Activated naive CD4-positive, alpha-beta T cell treated with anti-CD3 and anti-CD28 coated beads, Interleukin-2, amount 10 ng/mL, durations not matched to agents 7 days and 5 days (primary cell): ENCODE measurements around the gene WDR1.

ENCODE experiments used
- CTCF ChIA-PET: fragments of 350-600 bp; sonication (Branson Sonifier 250); formaldehyde crosslinking; loops from one replicate; lab custom pipeline; 2021; ENCODE audit warnings: antibody characterized with exemption; lab: Charles Lee
- DNase-seq: peaks from one replicate; pipeline ENCODE4 v3.0.0-alpha.2; 2020
- H3K27ac Mint-ChIP-seq: one replicate; pipeline ENCODE4 v1.8.0; 2021; ENCODE audit warnings: mild to moderate bottlenecking, moderate library complexity, mixed read lengths
- H3K27me3 Mint-ChIP-seq: one replicate; pipeline ENCODE4 v1.8.0; 2021; ENCODE audit warnings: mild to moderate bottlenecking, mixed read lengths
- H3K36me3 Mint-ChIP-seq: one replicate; pipeline ENCODE4 v1.8.0; 2021; ENCODE audit warnings: mixed read lengths
- H3K4me1 Mint-ChIP-seq: one replicate; pipeline ENCODE4 v1.8.0; 2021; ENCODE audit warnings: mixed read lengths
- H3K4me3 Mint-ChIP-seq: one replicate; pipeline ENCODE4 v1.8.0; 2021; ENCODE audit warnings: mild to moderate bottlenecking, moderate library complexity, mixed read lengths
- H3K9me3 Mint-ChIP-seq: one replicate; pipeline ENCODE4 v1.8.0; 2021; ENCODE audit warnings: mixed read lengths

Gene WDR1

GRCh38 chr4:10026485-10026884, 90.1 kb downstream of the WDR1 start:
- no peak for DNase-seq
- CTCF ChIA-PET: no interaction called here
- no peak overlapping the region for H3K4me3 Mint-ChIP-seq
- H3K9me3 Mint-ChIP-seq: no peaks in the 10 kb centered on the region
- no peaks in the 10 kb centered on the region for H3K4me1 Mint-ChIP-seq
- H3K27ac Mint-ChIP-seq: no peak overlapping the region
- no peaks in the 10 kb centered on the region for H3K36me3 Mint-ChIP-seq
- H3K27me3 Mint-ChIP-seq: peaks cover 51% of the 10 kb centered on the region

DNA sequence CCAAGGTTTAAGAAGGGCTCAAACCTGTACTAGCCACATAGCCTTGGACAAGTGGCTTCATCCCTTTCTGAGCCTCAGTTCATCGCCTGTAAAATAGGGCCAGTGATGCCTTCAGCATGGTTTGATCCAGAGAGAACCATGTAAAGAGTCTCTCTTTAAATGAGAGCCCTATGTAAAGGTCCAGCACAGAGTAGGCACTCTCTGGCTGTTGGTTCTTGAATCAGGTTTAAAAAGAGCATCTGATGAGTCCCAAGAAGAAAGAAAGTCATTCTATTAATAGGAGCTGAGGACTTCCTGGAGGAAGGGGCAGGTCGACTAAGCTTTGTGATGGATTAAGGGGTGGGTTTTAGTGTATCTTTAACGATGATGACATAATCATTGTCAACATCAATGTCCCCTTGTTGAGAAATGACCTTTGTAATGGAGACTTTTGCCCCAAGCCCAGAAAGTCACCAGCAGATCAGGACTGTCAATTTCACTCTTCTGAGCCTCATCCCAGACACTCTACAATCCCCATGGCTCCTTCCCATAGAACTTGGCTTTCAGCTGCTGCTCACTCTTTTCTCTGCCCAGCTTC, 91.3 kb downstream of the WDR1 start:
- no peak overlapping the region for H3K4me3 Mint-ChIP-seq
- no peaks in the 10 kb centered on the region for H3K4me1 Mint-ChIP-seq
- no peak overlapping the region for H3K27ac Mint-ChIP-seq
- CTCF ChIA-PET: no interaction called here
- peaks cover 51% of the 10 kb centered on the region for H3K27me3 Mint-ChIP-seq
- no peaks in the 10 kb centered on the region for H3K9me3 Mint-ChIP-seq
- no peaks in the 10 kb centered on the region for H3K36me3 Mint-ChIP-seq
- DNase-seq: no peak
